ENCODE data around the gene ORM2. TPM values are rescaled to one million over a fixed set of nuclear protein-coding genes. Genes with fewer than 3 reads are reported as not detected.
"Not testable (repeated sequence)": the region's sequence is repeated elsewhere in the genome, so short reads cannot be mapped to it uniquely, and the experiment has no call there.

Gene ORM2
- polyA plus RNA-seq, 1 donor = not detected

DNA sequence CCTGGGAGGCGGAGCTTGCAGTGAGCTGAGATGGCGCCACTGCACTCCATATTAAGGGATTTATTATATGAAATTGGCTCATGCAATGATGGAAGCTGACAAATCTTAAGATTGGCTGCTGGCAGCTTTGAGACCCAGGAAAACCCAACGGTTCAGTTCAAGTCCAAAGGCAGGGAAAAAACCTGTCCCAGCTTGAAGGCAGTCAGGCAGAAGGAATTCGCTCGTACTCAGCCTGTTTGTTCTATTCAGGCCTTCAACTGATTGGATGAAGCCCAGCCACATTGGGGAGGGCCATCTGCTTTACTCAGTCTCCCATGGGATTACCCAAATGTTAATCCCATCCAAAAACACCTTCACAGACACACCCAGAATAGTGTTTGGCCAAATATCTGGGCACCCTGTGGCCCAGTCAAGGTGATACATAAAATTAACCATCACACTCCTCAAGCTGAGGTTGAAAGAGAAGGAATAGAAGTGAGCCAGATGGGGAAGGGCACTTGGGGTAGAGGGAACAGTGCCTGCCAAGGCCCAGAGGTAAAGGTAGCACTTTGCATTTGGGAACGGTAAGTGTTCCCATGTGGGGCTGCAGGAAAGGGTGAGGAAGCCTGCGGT is 15.3 kb upstream of the ORM2 start:
- no peak for DNase-seq (ENCODE audit: low read depth)

DNA sequence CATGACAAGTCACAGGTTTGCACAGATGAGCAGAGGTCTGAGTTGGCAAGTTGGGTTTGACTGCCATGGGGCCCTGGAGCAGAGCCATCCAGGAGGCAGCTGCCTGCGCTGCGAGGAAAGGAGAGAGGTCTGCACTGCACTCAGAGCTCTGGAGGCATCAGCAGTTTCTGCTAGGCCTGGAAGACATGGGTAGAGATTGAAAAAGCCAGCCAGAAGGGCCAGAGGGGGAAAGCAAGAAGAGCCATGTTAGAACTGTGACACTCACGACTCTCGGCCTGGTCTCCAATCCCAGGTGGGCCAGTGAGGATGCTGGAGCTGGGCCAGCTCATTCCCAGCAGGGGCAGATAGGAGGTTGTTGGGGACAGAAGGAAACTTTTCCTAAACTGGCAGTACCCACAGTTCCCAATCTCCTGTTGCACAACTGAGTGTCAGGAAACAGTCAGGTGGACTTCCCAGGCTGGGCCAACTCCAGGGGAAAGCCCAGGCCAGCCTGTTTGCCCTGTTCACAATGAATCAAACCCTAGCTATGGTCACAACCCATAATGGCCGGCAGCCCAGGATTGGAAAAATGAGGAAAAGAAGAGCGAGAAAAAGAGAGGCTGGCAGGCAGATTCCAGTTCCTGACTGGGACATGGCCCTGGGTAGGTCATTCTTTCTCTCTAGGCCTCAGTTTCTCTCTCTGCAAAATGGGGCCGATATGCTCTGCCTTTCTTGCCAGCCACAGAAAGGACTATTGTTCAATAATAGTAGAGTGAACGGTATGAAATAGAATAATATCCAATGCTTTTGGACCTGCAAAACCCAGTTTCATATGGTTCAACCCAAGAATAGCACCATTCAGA is 14.6 kb upstream of the ORM2 start:
- no peak for DNase-seq (ENCODE audit: low read depth)

DNA sequence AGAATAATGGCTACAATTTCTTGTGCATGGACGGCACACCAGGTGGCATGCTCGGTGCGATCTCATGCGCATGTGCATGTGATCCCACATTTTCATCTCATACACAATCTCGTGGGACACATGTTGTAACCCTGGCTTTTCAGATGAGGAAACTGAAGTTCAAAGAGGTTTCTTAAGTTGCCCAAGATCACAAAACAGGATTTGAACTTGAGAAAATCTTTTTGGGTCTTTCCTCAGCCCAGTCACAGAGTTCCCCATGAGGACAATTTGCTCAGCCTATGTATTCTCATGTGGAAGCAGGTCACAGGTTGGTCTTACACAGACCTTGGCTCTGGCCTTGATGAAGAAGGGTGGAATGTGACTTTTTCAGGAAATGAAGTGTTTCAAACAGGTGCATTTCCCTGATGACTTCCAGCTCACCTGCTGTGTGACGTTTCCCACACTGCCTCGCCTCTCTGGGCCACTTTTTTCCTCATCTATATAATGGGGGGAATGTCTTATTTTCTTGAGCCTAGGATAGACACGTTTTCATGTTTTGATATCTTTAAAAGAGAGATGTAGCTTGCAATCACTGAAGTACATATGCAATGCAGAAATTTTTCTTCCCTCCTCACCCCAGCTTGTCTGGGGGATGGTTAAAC is 13.8 kb upstream of the ORM2 start:
- no peak for DNase-seq (ENCODE audit: low read depth)

DNA sequence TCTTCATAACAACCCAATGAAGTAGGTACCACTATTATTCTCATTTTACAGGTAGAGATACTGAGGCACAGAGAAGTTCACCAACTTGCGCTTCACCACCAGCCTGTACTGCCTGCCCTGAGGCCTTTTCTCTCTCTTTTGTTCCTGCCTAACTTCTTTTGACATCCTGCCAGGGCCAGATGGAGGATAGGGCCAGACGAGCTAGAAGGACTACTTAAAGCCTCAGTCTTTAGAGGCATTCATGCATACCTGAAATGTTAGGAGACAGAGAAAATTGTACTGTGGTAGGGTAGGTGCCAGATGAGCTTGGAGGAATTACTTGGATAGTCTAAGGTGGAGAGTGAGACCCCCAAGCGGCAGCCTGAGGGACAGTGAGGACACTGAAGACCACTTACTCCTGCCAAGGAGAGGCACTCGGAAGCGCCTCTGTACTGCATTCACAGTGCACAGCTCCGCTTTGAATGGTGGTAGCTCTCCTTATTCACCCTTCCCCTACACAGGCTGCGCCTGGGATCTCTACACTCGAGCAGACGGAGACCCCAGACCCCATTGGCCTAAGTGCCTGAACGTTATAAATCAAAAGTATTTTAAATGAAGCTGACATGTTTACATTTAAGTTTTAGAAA is 13.0 kb upstream of the ORM2 start:
- DNase-seq (ENCODE audit: low read depth) = no peak

DNA sequence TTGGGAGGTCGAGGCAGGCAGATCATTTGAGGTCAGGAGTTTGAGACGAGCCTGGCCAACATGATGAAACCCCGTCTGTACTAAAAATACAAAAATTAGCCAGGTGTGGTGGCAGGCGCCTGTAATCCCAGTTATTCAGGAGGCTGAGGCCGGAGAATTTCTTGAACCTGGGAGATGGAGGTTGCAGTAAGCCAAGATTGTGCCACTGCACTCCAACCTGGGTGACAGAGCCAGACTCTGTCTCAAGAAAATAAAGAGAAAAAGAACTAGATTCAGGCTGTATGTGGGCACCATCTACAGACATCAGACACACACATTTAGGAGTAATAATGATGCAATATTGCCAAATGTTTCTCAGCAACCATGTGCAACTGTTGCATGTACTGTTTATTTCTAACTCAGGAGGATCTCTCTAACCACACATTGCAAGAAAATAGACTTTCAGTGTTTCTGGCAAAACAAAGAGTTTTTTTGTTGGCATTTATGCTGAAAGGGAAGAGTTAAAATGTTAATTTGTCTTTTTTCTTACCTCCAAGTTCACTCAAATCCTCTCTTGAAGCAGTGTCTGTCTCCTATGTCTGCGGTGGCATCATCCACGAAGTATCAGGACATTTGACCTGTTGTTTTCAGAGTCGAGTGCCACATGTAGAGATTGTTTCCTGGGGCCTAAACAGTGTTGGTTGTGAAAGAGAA is 11.9 kb upstream of the ORM2 start:
- no peak for DNase-seq (ENCODE audit: low read depth)

DNA sequence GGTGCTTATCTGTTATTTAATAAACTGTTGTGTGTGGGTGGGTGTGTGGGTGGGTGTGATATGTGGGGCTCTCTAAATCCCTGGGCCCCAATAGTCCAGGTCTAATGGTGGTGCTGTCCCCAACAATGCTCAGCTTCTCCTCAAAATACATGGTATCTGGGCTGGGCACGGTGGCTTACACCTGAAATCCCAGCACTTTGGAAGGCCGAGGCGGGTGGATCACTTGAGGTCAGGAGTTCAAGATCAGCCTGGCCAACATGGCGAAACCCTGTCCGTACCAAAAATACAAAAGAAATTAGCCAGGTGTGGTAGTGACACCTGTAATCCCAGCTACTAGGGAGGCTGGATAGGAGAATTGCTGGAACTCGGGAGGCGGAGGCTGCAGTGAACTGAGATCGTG is 11.3 kb upstream of the ORM2 start:
- no peak for DNase-seq (ENCODE audit: low read depth)

DNA sequence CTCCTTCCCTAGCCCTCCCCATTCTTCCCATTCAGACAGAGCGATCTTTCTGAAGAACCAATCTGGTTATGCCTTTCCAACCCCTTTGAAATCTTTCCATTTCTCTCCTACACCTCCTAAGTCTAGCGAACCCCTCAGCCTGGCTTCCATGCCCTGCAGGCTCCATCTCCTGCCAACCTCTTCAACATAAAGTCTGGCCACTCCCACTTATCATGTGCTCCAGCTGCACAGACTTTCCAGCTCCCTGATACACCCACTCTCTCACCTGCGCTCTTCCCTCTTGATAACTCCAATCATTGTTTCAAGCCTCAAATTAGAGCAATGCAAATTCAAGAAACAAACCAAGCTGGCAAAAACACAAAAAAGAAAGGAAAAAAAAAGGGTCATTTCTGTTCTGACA is 10.5 kb upstream of the ORM2 start:
- DNase-seq (ENCODE audit: low read depth) = no peak

DNA sequence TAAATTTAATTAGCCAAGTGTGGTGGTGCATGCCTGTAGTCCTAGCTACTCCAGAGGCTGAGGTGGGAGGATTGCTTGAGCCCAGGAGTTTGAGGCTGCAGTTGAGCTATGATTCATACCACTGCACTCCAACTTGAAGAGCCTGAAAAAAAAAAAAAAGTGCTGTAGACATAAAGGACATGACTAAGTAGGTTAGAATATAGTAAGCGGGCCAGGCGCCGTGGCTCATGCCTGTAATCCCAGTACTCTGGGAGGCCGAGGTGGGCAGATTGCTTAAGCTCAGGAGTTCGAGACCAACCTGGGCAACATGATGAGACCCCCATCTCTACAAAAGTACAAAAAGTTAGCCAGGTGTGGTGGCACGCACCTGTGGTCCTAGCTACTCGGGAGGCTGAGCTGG is 9.0 kb upstream of the ORM2 start:
- not testable (repeated sequence) for DNase-seq (ENCODE audit: low read depth)

DNA sequence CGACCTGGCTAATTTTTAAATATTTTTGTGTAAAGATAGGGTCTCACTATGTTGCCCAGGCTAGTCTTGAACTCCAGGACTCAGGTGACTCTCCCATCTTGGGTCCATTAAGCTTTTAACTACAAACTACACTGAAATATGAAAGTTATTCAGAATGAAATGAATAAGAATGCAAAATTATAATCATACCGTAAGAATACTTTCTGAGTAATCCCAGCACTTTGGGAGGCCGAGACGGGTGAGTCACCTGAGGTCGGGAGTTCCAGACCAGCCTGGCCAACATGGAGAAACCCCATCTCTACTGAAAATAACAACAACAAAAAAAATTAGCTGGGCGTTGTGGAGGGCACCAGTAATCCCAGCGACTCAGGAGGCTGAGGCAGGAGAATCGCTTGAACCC is 7.9 kb upstream of the ORM2 start:
- no peak for DNase-seq (ENCODE audit: low read depth)

DNA sequence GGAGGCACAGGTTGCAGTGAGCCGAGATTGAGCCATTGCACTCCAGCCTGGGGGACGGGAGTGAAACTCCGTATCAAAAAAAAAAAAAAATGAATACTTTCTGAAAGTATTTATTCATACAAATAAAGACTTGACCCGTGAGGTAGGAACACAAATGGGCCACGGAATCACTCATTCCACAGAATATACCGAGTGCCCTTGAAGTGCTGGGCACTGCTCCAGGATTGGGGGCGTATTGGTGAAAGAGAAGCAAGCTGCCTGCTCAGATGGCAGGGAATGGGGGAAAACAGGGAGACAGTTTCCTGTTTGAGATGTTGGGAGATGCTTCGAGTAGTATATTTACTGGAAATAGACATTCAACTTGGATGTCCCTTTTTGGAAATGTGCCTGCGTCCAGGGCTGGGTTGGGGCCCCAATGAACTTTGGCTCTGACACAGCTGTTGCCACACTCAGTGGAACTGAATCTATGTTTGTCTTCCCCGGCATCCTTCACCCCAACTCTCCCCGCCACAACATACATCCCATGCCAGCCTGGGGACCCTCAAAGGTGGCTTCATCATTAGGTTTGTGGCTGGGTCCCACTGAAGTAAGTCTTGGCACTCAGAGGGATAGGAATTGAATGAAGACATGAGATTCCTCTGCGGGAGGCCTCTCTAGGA is 7.4 kb upstream of the ORM2 start:
- not testable (repeated sequence) for DNase-seq (ENCODE audit: low read depth)

DNA sequence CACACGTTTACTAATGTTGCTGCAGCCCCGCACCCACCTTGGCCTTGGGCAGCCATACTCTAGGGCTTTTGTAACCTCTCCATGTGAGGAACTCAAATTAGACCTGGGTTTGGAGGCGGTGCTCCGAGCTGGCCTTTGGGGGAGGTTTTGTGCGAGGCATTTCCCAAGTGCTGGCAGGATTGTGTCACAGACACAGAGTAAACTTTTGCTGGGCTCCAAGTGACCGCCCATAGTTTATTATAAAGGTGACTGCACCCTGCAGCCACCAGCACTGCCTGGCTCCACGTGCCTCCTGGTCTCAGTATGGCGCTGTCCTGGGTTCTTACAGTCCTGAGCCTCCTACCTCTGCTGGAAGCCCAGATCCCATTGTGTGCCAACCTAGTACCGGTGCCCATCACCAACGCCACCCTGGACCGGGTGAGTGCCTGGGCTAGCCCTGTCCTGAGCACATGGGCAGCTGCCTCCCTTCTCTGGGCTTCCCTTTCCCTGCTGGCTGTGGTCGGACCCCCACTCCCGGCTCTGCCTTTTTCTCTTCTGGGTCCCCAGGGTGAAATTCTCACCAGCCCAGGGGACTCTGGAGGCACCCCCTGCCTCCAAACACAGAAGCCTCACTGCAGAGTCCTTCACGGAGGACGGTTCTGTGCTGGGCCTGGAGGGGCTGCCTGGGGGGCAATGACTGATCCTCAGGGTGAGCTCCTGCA is 6.7 kb upstream of the ORM2 start, which contains the start of gene ORM1:
Gene ORM1, plus strand, starts transcription at position 268 of the 701 bp plus-strand sequence. Its CDS starts 36 bp downstream, at position 304.
- DNase-seq (ENCODE audit: low read depth) = not testable (repeated sequence)

DNA sequence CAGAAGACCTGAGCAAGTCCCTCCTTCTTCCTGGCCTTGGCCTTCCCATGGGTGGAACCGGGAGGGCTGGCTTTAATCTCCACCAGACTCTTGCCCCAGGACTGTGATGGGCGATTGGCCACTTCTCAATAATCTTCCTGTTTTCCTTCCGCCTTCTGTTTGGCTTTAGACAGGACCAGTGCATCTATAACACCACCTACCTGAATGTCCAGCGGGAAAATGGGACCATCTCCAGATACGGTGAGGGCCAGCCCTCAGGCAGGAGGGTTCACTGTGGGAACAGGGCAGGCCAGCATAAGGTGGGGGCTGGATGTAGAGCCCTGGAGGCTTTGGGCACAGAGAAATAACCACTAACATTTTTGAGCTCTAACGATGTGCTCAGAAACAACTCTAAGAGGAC is 5.8 kb upstream of the ORM2 start:
- not testable (repeated sequence) for DNase-seq (ENCODE audit: low read depth)

DNA sequence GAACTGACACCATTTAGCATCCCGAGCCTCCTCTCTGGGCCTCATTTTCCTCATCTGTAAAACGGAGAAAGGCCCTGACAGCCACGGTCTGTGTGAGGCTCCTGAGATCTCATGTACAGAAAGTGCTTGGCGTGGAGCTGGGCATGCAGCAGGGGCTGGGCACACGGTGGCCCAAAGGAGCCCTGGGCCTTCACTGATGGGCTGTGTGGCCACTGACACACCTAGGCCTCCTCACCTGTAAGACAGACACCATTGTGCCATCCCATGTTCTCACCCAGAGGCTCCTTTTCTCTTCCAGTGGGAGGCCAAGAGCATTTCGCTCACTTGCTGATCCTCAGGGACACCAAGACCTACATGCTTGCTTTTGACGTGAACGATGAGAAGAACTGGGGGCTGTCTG is 5.2 kb upstream of the ORM2 start:
- DNase-seq (ENCODE audit: low read depth) = no peak

DNA sequence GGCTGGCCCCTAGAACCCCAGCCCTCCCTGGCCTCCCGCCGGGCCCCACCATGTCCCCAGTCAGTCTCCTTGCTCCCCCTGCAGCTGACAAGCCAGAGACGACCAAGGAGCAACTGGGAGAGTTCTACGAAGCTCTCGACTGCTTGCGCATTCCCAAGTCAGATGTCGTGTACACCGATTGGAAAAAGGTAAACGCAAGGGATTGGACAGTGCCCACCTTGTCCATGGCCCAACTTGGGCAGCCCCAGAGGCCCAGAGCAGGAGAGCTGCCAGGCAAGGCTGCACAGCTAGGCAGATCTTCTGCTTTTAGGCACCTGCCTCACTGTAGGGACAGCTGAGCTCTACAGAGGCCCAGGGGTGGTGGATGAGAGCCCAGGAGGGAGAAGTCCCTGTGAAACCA is 4.7 kb upstream of the ORM2 start:
- DNase-seq (ENCODE audit: low read depth) = not testable (repeated sequence)

DNA sequence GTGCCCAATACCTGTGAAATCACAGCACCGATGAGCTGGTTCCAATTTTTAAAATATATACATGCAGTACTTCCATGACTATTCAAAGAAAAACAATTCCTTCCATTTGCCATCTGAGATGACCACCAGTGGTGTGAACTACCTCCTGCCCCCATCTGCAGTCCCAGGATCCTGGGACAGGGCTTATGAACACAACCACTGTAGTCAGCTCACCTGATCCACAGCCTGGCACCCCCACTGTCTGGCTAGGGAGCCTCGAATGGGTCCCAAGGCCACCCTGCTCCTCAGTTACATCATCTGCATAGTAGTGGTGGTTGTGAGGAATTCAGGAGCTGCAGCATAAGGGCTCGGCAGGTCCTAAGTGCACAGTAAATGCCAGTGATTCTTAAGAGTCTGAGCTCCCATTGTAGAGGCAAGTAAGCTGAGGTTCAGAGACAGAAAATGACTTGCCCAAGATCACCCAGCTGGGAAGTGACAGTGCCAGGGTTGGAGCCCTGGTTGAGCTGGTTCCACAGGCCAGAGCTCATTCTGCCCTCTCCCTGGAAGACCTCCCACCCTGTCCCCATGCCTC is 3.9 kb upstream of the ORM2 start:
- not testable (repeated sequence) for DNase-seq (ENCODE audit: low read depth)

DNA sequence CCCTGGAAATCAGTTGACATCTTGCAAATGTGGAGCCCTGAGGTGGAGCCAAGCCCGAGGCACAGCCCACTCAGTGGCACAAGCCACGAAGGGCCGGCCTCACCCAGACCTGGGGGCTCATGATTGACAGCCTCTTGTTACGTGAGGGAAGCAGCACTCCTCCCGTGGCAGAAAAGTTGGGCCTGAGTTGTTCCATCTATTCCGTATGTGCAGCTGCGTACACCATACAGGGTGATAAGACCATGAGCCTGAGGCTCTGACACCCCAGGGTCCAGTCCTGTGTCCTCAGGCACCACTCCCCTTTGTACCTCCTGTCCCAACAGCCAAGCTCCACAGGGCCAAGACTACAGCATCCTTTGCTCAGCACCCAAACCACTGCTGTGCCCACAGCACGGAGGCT is 1.9 kb upstream of the ORM2 start:
- no peak for DNase-seq (ENCODE audit: low read depth)

DNA sequence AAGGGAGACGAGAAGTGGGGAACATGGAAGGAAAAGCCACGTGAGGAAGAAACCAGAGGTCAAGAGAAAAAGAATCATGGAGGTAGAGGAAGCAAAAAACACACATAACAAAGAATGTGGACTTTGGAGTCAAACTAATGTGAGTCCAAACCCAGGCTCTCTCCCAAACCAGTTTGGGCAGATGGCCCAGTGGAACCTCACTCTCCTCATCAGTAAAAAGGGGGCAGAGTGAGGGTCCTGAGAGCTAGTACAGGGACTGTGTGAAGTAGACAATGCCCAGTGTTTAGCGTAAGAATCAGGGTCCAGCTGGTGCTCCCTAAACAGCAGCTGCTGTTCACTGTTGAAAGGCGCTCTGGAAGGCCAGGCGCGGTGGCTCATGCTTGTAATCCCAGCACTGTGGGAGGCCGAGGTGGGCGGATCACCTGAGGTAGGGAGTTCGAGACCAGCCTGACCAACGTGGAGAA is 1.3 kb upstream of the ORM2 start:
- DNase-seq (ENCODE audit: low read depth) = not testable (repeated sequence)

DNA sequence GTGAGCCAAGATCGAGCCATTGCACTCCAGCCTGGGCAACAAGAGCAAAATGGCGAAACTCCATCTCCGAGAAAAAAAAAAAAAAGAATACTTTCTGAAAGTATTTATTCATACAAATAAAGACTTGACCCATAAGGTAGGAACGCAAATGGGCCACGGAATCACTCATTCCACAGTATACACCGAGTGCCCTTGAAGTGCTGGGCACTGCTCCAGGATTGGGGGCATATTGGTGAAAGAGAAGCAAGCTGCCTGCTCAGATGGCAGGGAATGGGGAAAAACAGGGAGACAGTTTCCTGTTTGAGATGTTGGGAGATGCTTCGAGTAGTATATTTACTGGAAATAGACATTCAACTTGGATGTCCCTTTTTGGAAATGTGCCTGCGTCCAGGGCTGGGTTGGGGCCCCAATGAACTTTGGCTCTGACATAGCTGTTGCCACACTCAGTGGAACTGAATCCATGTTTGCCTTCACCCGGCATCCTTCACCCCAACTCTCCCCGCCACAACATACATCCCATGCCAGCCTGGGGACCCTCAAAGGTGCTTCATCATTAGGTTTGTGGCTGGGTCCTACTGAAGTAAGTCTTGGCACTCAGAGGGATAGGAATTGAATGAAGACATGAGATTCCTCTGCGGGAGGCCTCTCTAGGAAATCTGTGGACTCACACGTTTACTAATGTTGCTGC is 588 bp upstream of the ORM2 start:
- not testable (repeated sequence) for DNase-seq (ENCODE audit: low read depth)

DNA sequence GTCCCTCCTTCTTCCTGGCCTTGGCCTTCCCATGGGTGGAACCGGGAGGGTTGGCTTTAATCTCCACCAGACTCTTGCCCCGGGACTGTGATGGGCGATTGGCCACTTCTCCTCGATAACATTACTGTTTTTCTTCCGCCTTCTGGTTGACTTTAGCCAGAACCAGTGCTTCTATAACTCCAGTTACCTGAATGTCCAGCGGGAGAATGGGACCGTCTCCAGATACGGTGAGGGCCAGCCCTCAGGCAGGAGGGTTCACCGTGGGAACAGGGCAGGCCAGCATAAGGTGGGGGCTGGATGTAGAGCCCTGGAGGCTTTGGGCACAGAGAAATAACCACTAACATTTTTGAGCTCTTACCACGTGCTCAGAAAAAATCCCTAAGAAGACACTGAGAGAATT is 967 bp downstream of the ORM2 start:
- DNase-seq (ENCODE audit: low read depth) = no peak
